GM19455 (cell line): ENCODE data around the gene AFAP1.

Experiments used
- ATAC-seq: cut with Tn5 transposase; IDR thresholded peaks from one replicate; pipeline ENCODE4 v1.9.1; 2021; ENCODE audit not compliant: unreplicated experiment

AFAP1 gene

DNA sequence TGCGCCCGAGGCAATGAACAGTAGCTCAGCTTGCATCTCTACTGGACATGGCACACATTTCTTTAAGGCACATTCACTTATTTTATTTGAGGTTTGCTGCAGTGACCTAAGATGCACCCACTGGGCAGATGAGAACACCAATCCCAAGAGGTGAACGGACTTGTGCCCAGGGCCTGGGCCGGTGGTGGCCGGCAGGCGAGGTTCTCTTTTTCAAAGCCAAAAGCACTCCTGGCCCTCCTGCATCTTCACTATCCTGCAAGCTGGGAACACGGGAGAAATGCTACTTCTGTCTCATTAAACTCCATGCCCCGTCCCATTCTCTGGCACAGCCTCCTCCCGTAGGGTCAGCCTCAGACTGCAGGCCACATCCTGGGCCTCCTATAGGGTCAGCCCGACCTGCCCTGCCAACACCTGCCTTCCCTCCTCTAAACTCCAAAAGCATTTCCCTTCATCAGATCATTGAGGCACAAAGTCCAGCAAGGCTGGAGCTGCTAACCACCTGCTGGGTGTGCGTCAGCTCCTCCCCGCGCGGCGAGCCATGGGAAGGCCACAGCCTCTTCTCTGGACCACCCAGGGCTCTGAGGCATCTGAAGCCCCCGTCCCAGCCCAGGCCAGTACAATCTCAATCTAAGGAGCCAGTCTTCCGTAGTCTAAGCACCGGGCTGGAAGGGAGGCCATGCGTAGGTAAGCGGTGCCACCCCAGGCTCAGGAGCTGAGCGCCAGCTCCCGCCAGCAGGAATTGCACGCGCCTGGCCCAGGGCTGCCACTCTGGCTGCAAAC, 166.1 kb downstream of the AFAP1 start:
- ATAC-seq, result no peak

GRCh38 chr4:7772711-7773385, 166.8 kb downstream of the AFAP1 start:
- ATAC-seq, result no peak

DNA sequence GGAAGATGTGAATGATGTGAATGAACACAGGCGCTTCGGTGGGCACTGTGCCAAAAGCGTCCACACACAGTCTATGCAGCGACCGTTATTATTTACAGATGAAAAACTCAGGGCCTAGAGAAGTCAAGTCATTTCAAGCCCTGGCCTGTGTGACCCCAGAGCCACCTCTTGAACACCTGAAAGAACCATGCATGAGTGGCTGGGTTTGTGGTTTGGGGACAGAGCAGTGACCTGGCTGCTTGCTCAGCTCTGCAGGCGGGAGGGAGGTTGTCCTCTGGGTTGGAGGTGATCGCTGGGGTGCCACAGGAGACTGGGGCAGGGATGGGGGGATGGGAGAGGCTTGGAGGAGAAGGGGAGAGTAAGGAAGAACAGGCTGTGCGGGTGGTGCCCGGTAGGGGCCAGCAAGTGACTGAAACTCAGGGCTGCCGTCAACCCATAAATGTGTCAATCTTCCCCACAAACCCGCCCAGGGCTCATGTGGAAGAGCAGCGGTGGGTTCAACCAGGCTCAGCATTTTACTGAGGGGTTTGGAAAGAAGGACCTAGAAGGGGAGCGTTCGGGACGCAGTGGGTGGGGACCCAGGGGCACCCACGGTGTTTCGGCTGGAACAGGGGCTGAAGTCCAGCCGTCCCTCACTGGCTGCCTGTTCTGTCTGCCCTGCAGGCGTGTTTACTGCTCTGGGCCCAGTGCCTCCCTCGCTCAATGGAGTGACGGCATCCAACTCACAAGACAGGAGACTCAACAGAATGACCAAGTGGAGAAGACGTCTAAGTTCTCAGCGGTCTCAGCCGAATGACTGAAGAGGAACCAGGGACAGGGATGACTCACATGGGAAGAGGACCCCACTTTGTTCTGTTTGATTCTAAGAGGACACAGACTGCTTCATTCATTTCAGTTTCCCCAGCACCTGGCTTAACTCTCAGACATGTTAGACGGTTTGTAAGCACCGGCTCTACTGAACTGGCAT, 167.8 kb downstream of the AFAP1 start:
- peak; percentile 94 for ATAC-seq

- no peak for ATAC-seq
Observed at GRCh38 chr4:7771056-7771455, 168.6 kb downstream of the AFAP1 start.

- ATAC-seq, result no peak
Observed at GRCh38 chr4:7770224-7771050, 169.2 kb downstream of the AFAP1 start.

DNA sequence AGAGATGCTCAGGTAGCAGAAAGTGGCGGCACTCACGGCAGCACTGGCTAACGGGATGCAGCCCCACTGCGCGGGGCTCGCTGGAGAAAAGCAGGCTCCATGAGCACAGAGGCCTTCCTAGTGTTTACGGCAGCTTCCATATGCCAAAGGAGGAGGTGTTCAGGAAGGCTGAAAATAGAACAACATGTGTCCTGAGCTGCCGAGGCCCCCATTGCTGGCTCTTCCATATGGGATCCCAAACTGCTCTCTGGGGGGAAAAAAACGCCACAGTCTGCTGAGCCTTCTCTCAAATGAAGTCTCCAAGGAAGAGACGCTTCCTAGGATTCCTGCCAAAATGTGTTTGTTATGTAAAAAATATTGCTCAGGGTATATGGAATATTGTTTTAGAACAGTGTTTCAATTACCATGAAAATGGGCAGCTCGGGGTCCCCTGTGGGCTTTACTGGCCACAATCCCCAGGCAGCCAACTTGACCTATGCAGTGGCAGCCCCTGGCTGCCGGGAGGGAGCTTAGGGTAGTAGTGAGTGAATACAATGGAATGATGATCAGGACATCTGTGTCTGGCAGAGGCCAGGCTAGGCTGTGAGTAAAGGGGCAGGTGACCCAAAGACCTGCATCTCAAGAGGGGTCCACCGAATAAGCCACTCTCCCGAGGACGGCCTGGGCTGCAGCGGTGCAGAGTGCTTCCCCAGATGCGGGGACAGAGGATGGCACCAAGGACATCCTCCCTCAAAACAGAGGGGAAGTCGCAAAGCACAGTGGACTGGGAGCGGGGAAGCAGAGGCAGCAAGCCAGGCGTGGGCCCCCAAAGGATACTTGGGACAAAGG, 170.1 kb downstream of the AFAP1 start:
- ATAC-seq, result no peak

DNA sequence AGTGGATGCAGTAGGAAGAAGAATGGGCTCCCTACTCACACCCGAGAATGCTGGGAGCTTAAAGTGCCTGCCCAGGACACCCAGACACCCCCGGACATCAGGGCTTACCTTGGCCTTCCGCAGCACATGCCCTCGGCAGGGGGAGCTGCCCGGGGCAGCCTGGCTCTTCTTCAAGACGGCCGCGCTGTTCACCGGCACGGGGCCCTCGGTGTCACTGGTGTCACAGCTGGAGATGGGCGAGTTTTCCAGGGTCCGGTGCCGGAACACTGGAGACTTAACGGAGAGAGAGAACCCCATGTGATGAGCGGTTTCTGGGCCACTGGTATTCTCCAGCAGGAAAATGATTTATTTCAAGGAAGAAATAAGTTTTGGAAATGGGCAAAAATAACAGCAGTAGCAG, 170.9 kb downstream of the AFAP1 start:
- no peak for ATAC-seq

- no peak for ATAC-seq
Observed at GRCh38 chr4:7767966-7768365, 171.7 kb downstream of the AFAP1 start.

GRCh38 chr4:7767526-7767925, 172.1 kb downstream of the AFAP1 start:
- no peak for ATAC-seq

- ATAC-seq, result no peak
Observed at GRCh38 chr4:7766661-7767345, 172.9 kb downstream of the AFAP1 start.

- no peak for ATAC-seq
Observed at GRCh38 chr4:7766086-7766485, 173.6 kb downstream of the AFAP1 start.

GRCh38 chr4:7765666-7766065, 174.0 kb downstream of the AFAP1 start:
- no peak for ATAC-seq

DNA sequence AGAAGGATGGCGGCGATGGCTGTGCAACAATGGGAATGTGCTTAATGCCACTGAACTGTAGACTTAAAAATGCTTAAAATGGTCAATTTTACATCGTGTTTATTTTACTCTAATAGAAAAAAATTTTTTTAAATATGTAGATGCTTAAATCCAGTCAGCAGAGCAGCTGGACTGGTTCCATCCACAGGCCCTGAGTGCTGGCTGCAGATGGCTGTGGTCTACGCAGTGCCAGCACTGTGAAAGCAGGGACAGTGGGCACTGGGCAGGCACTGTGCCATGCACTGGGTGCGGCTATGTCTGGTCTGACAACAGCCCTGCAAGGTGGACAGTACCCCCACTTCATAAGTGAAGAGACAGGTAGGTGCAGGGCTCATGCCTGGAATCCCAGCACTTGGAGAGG, 175.2 kb downstream of the AFAP1 start:
- ATAC-seq, result no peak

DNA sequence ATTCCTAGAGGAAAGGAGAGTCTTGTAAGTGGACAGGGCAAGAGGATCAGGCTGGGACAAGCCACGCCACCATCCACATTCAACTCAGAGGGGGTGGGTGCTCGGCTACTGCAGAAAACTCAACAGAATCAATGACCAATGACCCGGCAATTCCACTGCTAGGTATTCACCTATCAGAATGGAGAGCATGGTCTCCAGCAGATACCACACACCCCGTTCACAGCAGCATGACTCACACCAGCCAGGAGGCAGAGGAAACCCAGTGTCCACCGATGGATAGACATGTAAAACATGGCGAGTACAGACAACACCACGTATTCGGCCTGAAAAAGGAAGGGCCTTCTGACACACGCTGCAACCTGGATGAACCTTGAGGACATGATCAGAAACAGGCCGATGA, 175.9 kb downstream of the AFAP1 start:
- ATAC-seq, result no peak

- no peak for ATAC-seq
Observed at GRCh38 chr4:7763106-7763505, 176.6 kb downstream of the AFAP1 start.

- no peak for ATAC-seq
Observed at GRCh38 chr4:7762376-7763030, 177.2 kb downstream of the AFAP1 start.

- peak; percentile 67 for ATAC-seq
Observed at GRCh38 chr4:7761720-7762119, 177.9 kb downstream of the AFAP1 start.

GRCh38 chr4:7761312-7761711, 178.3 kb downstream of the AFAP1 start:
- no peak for ATAC-seq

- no peak for ATAC-seq
Observed at GRCh38 chr4:7760706-7761105, 179.0 kb downstream of the AFAP1 start.
